HG03159 (cell line): ENCODE measurements around the gene ALS2CL.

Experiments
- ATAC-seq: cut with Tn5 transposase; IDR thresholded peaks from one replicate; pipeline ENCODE4 v1.9.1; 2021; ENCODE audit warnings: mild to moderate bottlenecking, moderate library complexity; ENCODE audit not compliant: unreplicated experiment

The ALS2CL gene

DNA sequence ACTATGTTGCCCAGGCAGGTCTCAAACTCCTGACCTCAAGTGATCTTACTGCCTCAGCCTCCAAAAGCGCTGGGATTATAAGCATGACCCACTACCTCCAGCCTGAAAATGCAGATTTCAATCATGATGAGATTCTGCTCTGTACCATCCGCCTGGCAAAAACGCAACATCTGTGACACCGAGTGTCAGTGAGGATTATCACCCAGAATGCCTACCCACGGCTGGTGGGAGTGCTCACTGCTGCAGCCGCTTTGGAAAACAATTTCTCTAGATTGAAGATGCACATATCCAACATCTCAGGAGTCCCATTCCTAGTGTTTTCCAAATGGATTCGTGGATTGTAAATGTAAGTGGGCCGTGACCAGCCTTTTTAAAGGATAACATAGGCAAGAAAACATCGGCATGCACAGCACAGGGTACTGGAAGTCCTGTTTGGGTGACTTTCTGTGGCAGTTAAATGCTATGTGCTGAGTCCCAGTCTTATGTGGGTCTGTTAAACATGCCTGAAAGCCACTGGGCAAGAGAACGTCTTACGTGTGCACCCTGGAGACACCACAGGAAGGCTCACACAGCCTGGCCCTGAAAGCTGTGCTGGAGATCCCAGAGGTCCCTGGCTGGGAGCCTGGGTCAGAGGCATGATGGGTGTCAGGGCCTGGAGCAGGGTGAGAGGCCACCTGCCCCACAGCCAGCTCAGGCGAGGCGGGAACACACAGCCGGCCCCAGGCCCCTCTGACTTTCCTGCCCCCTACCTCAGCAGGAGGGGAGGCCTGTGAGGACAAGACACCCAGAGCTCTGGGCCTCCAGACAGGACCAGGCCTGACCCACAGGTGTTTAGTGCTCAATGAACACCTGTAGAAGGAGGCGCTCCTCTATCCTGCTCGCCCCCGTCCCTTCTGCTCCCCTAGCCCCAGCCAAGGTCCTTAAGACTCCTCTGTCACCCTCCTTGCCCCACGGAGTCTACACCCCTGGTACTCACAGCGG is 23.3 kb upstream of the ALS2CL start:
- no peak for ATAC-seq

DNA sequence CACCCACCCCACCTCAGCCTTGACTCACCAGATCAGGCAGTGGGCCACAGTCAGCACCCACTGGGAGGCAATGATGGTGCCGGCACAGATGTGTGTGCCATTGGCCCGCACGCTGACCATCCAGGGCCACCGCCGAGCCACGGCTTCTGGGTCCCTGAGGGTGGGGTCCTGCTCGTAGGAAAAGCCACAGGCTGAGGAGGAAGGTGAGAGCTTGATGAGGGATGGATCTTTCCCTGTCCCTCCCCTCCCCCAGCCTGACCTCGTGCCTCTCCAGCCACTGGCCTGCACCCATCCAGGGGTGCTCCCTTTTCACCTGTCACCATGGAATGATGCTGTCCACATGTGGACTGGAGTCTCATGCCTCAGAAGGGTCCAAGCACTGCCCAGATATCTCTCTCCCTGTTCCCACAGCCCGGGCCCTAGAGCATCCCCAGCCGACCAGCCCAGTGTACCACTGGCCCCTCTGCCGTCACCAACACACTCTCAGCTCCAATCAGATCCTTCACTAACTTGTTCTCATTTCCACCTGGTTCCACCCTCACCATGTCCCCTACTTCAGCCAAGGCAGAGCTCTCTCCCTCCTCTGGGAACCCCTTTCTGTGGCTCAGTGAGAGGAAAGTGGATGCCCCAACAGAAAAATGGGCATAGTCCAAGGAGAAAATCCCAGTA is 22.2 kb upstream of the ALS2CL start:
- ATAC-seq = no peak

DNA sequence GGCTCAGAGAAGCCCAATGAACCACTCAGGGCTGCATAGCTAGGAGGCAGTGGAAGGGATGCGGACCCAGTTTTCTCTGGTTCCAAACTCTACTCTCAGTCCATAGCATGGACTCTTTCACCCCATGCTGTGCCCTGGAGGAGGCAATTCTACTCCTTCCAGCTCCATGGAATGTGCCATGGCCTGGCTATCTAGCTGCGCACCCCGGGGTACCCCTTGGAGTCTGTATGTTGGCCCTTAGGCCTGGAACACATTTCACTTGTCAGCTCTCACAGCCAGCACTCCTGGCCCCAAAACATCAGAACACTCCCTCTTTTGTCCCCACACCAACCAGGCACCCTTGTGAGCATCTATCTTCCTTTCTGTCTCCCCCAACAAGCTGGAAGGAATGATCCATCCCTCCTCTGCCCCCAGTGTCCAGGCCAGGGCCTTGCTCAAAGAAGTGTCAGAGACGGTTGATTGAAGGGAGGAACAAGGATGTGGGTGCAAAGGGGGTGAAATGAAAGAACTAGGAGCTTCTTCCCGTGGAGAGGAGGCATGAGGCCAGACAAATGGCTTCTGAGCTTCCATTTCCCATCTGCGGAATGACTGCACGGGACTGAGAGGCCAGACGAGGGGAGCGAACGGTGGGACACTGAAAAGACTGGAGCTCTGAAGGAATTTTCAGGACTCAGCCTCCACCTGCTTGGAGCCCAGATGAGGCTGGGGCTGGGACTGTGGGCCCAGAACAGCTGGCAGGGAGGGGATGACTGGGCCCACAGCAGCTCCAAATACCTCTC is 21.4 kb upstream of the ALS2CL start:
- ATAC-seq = no peak

DNA sequence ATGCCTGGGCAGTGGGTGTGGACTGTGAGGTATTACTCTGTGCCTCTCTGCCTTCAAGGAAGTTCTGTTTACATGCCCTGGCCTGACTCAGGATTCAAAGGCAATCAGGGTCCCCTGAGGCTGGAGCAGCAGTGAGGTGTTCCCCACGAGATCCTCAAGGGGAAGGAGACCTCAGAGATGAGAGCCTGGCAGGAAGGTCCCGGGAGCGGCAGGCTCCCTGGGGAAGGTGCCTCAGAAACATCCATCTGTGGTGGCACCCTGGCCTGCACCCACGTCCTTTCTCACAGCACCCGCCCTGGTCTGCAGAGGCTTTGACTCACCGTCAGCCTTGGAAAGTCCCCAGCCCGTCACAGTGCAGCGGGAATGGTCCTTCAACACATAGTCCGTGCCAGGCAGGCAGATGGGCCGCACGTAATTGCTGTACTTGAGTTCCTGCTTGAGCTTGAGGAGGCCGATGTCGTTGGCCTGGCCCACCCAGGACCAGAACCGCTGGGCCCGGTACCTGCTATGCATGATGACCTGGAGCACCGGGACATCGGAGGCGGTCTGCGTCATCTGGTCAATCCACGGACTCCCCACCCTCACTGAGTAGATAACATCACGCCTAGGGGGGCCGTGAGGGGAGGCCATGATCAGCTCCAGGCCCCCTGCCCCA is 20.5 kb upstream of the ALS2CL start:
- no peak for ATAC-seq

DNA sequence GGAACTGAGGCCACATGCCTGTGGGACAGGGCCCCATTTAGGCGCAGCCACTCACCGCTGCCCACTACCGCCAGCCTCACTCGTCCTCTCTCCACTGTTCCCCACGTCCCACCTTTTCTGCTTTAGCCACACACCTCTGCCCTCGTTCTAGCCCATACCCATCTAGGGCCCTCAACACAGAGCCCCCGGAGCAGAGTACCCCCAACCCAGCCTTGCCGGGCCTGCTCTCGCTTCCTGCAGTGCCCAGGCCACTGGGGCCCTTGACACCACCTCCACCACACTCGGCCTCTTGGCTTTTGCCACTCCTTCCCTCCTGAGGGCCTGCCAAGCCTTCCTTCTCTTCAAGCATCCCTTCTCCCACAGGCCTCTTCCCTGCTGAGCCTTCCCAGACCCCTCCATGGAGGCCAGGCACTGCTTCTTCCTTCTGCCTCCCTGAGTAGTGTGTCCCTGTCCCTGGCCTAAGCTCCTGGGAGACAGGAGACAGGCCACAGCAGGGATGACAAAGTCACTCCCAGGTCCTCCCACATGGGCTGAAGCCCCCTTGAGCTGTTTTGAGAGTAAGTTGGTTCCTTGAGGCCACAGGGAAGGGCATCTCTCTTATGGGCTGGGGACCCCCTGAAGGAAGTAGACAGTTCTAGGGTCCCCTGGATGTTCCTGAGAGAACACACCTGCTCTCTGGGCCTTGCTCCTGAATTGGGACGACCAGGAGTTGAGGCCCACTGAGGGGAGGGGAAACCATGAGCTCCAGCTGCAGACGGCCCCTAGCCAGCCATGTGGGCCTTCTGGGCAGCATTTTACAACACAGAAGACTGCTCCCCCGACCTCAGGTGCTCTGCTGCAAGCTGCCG is 19.8 kb upstream of the ALS2CL start:
- ATAC-seq = no peak

DNA sequence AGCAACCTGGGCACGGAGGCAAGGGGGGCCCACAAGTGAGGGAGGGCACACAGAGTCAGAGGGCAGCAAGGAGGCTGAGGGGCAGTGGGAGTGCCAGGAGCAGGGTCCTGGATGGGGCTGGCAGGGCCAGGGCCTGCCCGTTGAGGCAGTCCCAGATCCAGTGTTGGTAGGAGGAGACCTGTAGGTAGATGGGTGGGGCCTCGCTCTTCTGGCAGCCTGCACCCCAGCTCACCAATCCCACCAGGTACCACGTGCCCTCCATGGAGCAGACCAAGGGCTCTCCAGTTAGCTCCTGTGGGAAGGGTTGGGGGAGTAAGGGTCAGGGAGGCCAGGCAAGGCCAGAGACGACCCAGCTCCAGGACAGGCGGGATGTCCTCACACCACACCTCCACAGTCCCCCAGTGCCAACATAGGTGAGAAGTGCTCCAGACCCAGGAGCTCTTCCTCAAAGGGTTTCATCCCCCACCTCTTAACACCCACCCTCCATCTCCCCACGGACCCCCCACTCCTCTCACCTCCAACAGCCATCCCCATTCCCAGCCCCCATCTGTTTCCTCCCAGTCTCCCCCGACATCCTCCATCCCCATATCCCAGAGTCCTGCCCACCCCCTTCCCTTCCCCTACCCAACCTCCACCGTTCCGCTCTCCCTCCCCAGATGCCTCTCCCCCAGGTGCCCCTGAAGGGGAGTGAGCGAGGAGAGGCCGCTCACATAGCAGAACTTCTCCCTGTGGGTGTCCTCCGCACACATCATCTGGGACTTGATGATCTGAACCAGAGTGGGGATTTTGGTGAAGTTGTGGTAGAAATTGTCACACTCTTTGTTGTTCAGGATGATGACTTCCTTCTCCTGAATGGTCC is 18.9 kb upstream of the ALS2CL start:
- ATAC-seq = no peak

DNA sequence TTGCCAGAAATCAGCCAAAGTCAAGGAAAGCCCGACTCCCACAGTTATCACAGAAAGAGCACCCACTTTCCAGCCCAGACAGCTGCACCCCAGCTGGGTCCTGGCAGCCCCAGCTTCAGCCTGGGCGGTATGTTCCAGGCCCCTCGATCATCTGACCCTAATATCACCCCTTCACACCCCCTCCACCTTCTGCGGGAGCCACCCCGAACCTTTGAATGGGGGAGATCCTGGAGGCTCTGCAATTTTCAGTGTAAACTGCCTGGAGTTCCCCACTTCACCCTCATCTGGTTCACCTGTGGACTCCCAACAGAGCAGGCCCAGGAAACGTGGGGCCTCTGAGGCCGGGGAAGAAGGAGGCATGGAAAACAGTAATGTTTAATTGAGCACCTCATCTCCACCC is 18.3 kb upstream of the ALS2CL start:
- no peak for ATAC-seq

DNA sequence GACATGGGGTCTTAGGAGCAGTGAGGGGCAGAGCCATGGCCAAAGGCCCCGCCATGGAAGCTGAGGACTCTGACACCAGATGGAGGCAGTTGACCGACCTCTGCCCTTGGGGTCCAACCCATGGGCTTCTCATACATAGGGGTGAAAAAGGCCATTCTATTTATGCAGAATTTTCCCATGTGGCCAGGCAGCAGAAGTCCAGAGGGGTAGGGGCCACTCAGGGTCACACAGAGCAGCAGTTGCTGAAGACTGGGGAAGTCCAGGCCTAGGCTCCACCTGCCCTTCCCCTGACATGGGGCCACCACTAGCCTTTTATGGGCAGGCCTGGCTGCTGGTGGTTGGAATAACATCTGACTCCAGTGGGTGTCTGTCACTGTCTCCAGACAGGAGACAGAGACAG is 17.8 kb upstream of the ALS2CL start:
- no peak for ATAC-seq

DNA sequence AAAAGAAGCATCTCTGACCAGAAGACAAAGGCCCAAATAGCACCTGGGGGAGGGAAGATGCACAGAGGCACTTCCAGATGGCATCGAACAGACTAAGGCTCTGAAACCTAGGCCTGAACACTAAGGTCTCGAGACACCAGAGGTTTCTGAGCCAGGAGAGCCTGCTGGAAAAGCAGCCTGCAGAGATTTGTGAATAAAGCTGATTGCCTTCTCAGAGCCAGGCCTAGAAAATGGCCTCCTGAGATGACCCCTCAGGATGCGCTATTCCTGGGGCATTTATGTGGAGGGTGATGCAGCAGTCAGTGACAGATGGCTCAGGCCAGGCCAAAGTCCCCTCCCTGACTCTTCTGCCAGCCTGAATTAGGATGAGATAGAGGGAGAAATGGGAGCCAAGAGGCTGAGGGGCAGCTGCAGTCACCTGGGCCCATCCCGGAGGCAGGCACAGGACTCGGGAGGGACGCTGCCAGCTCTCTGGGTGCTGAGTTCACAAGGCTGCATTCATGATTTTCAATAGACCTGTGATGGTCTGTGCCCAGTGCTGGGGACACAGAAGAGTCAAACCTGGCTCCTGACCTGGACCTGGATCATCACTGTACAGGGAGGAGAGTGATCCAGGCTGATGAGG is 17.3 kb upstream of the ALS2CL start:
- ATAC-seq = no peak

DNA sequence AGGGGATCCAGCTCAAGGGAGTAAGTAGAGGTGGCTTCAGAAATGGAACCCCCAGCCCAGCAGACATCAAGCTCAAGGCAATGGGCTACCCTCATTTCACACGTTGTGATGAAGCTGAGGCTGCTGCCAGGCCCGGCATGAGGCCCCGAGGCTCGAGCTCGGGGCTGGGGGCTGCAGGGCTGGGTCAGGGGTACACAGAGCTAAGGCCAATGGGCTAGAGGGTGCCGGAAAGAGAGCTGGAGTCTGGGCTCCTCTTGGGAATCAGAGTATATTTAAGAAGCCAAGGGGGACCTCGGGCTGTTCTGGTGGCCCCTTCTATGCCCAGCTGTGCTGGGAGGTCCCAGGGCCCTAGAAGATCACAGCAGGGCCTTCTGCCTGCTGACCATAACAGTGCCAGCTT is 16.8 kb upstream of the ALS2CL start:
- no peak for ATAC-seq

DNA sequence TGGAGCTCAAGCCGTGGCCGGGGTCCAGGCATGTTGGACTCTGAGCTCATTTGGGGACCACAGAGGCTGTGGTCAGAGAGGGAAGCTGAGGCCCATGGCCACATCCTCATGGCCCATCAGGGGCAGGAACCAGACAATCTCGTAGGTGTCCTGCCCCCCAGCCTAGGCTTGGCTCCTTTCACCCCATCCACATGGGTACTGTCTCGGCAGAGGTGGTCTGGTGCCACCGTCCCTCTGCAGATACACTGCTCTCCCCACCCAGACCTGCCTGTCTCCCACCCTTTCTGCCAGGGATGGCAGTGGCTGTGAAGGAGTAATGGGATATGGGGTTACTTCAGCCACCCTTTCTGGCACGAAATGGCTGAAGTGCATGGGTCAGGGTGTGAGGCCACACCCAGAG is 16.2 kb upstream of the ALS2CL start:
- no peak for ATAC-seq

DNA sequence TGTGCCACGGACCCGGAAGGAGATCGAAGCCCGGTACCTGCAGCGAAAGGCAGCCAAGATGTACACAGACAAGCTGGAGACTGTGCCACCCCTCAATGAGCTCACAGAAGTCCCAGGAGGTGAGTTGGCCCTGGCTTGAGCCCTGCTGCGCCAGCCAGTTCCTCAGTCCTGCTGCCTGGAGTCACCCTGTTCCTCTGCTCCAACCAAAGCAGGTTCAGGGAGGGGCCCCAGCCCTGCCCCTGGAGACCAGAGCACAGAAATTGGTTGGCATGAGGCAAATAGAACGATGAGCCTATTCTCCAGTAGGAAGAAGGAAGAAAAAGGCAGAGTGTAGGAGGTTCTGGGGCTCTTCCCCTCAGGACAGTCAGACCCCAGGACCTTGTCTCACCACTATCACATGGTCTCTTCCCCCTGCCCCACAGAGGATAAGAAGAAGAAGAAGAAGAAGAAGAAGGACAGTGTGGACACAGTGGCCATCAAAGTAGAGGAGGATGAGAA is 15.7 kb upstream of the ALS2CL start:
- no peak for ATAC-seq

DNA sequence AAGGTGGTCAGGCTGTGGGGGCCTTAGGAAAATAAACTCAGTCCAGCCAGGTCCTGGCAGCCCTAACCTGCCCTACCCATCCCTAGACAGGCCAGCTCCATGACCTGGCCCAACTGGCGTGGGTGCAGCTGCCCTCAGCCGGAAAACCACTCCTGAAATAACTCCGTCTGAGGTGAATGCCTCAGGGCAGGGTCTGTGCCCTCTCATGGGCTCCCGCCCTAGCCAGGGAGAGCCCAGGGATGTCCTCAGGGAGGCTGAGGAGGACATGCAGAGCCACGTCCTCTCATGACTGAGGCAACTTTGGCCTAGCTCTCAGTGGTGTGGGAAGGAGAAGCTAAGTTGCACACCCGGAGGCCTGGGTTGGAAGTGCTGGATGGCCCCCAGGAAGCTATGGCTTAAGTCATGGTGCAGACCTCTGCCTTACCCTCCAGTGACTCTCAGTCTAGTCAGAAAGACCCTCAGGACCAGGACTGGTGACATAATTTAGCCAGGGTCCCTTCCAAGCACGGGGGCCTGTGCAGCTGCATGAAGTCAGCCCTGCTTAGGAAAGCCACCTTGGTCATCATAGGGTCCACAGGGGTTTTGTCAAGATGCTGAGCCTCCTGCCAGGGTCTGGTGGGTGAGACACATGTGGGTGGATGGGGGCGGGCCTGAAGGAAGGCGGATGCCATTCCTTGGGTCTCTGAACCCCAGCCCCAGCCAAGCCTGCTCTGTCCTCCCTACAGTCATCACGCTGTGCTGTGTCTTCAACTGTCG is 15.1 kb upstream of the ALS2CL start:
- no peak for ATAC-seq

DNA sequence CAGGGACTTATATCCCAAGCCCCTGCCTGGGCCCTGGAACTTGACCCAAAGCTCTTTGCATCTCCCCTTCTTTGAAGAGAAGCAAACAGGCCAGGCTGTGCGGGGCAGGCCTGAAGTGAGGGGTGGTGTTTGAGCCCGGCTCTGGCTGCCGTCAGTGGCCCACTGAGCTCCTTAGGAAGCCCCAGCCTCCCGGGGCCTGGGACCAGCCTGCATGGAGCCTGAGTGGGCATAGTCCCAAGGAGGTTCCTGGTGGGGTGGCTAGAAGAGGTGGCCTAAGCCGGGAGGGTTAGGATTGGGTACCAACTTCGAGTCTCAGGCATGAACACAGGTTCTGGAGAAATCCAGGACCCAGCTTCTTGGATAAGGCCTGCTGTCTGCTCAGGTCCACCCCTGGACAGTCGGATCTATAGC is 14.1 kb upstream of the ALS2CL start:
- no peak for ATAC-seq

DNA sequence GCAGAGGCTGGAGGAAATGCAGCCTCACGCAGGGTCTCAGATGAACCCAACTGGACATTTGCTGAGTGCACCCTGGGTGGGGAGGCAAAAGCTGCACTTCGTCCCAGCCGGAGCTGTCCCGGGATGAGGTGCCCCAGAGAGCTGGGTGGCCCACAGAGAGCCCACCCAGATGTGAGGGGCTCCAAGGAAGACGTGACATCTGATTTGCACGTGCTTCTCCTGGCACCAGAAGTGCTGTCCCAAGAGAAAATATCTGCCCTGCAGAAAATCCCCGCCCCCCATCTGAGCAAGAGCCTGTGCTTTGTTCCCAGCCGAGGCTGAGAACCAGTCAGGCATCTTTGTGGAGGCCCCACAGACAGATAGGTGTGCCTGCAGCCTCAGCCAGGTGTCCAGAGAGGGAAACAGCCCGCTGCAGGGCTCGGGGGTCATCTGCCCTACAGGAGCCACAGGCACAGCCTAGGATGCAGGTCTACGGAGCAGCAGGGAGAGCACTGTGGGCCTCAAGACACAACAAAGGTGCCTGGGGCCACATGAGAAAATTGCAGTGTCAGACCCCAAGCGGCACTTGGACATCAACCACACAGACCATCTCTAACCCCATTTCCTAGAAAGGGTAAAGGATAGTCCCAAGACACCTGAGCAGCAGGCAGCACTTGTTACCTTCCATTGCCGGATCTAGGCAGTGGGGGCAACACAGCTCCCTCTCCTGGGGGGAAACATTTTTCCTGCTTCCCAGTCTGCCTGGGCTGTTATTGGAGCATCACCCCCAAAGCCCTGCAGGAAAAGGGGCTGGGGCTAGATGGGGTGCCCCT is 13.5 kb upstream of the ALS2CL start:
- no peak for ATAC-seq

DNA sequence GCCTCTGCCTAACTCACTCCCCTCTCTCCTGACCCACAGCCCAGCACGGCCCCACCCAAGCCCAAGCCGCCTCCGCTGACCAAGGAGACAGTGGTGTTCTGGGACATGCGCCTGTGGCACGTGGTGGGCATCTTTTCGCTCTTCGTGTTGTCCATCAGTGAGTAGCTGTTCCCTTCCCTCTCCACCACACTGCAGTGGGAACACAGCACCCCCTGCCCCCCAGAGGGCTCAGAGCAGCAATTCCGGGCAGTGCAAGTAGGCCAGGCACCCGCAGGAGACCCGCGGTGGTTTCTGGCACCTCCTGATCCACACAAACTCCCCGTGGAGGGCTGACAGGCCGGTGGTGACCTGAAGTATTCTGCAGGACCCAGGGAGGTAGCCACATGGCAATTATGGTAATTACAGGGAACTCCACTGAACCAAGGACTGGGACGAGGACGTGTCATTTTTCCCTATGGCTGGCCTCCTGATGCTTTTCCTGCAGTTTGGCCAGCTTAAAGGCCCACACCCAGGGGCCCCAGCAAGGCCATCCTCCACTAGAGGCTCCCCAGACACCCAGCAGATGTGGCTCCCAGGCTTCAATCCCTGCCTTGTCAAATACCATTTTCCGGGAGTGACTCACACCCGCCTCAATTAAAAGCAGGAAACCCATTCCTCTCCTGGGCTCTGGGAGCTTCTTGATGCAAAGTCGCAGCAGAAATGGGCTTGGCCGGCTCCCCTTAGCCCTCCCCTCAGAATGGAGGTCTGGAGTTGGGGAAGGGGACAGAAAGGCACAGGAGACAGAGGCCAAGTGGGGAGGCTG is 12.5 kb upstream of the ALS2CL start:
- no peak for ATAC-seq
